ENCODE data around the gene SRGN. TPM values are rescaled to one million over a fixed set of nuclear protein-coding genes. Genes with fewer than 3 reads are reported as not detected.

The SRGN gene
- total and polyA plus RNA-seq, 2 of the 8 experiments (the other 6 are each of a cell fraction or from before 2014, with no cell fraction given) = 0.06 TPM; not detected in 1

DNA sequence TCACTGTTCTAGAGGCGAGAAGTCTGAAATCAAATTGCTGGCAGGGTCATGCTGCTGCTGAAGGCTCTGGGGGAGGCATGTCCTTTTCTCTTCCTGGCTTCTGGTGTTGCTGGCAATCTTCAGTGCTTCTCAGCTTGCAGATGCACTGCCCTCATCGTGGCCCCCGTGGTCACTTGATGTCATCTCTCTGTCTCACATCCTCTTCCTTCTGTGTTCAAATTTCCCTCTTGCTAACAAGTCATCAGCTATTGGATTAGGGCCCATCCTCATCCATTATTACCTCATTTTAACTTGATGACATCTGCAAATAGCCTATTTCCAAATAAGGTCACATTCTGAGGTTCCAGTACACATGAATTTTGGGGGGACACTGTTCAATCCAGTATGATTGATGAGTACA lies 36.6 kb upstream of the SRGN start:
- Histone ChIP-seq H3K79me1 (ENCODE audit: low read depth, low read length) (no peaks in the 10 kb centered on the region), H3K23ac (ENCODE audit: insufficient read length) (no peak overlapping the region), H2BK20ac (ENCODE audit: low read length) (no peak overlapping the region), H3K56ac (replicated peaks; ENCODE audit: insufficient read length, low read depth, low read length) (no peak overlapping the region), H3K27me3 (replicated peaks in 1 of 4; ENCODE audit: control insufficient read depth in 3 of 4, extremely low read depth in 1 of 4, insufficient read depth in 3 of 4, low read length in 3 of 4) (no peaks in the 10 kb centered on the region), H2BK5ac (ENCODE audit: low read depth, low read length) (no peak overlapping the region; the same call in 1 of the 2 replicates), H3K14ac (ENCODE audit: insufficient read length) (no peak overlapping the region), H2AK5ac (ENCODE audit: low read depth, low read length) (no peak overlapping the region; the same call in 1 of the 2 replicates), H3K4me3 (ENCODE audit: extremely low read depth in 1 of 4, insufficient read depth in 2 of 4, low read depth in 3 of 4, low read length in 4 of 4) (no peak overlapping the region), H3K18ac (ENCODE audit: extremely low read depth, low read length) (no peak overlapping the region), H3K9ac (replicated peaks in 1 of 4; ENCODE audit: extremely low read depth in 1 of 4, low read depth in 3 of 4, low read length in 3 of 4) (no peak overlapping the region), H3K4me2 (ENCODE audit: insufficient read depth in 1 of 2, low read depth in 2 of 2, low read length in 2 of 2) (no peak overlapping the region), H3K23me2 (ENCODE audit: low read depth, low read length) (no peaks in the 10 kb centered on the region; the same call in 1 of the 2 replicates), H3K4ac (replicated peaks; ENCODE audit: insufficient read length, low read depth, low read length) (no peak overlapping the region), H3K36me3 (ENCODE audit: control insufficient read depth in 2 of 4, insufficient read depth in 4 of 4, low read length in 3 of 4) (no peaks in the 10 kb centered on the region), H3K4me1 (replicated peaks in 1 of 4; ENCODE audit: control insufficient read depth in 3 of 4, insufficient read depth in 4 of 4, low read length in 3 of 4) (peaks cover 0 to 5% (median 2%) of the 10 kb centered on the region in 4 experiments; a peak in 3 of 7 replicates), H2AFZ (ENCODE audit: low read length) (no peak overlapping the region), H4K8ac (ENCODE audit: extremely low read depth, insufficient read depth, low read length) (no peak overlapping the region), H3K79me2 (ENCODE audit: control insufficient read depth in 1 of 2, insufficient read depth in 2 of 2, low read length in 2 of 2) (no peaks in the 10 kb centered on the region), H3K9me3 (ENCODE audit: insufficient read depth in 2 of 2, low read depth in 1 of 2, low read length in 1 of 2) (no peaks in the 10 kb centered on the region), H4K91ac (replicated peaks; ENCODE audit: insufficient read length, low read length) (no peak overlapping the region), H4K20me1 (replicated peaks in 1 of 2; ENCODE audit: control insufficient read depth in 1 of 2, insufficient read depth in 2 of 2, low read length in 2 of 2) (no peaks in the 10 kb centered on the region), H3K27ac (ENCODE audit: low read depth, low read length) (no peak overlapping the region), H2BK15ac (ENCODE audit: low read length) (no peak overlapping the region), H2BK120ac (replicated peaks; ENCODE audit: low read depth, low read length) (no peak overlapping the region), H2BK12ac (ENCODE audit: low read depth, low read length) (no peak overlapping the region; the same call in 1 of the 2 replicates), H4K5ac (ENCODE audit: insufficient read length, low read depth, low read length) (no peak overlapping the region)
- POLR2A ChIA-PET (ENCODE audit: partially characterized antibody) = interaction anchor here (0.7 kb wide), 1 partner anchor 14 kb away, joined by 3 read pairs; no protein-coding TSS in a partner anchor
- CTCF ChIA-PET (ENCODE audit: partially characterized antibody) = interaction anchor here (1.2 to 1.4 kb wide), 3 partner anchors 14 to 43 kb away, joined by 4 read pairs; no protein-coding TSS in a partner anchor
- FAIRE-seq (no peak), DNase-seq (ENCODE audit: low read depth in 1 of 2, low spot score in 2 of 2) (no peak)
- WGBS, 2 experiments (ENCODE audit: extremely low coverage in 1 of 2, insufficient coverage in 1 of 2, insufficient read length in 1 of 2, insufficient replicate concordance in 2 of 2, low coverage in 1 of 2, low lambda C conversion rate in 2 of 2, missing lambda C conversion rate in 1 of 2) = 81% methylated on average over 3 of the region's 3 CpGs; no CpG with 5 or more reads in 1 of the 2 experiments
- TF ChIP-seq CBX5 (IDR thresholded peaks at IDR 0.05; ENCODE audit: low read depth, low read length) (no peak), HDAC2 (IDR thresholded peaks at IDR 0.05; ENCODE audit: borderline replicate concordance in 1 of 2, low read depth in 2 of 2, low read length in 2 of 2) (no peak), SP1 (IDR thresholded peaks at IDR 0.05; ENCODE audit: low read depth, low read length) (no peak), SP4 (IDR thresholded peaks at IDR 0.05; ENCODE audit: low read length) (no peak), JUND (IDR thresholded peaks at IDR 0.05; ENCODE audit: low read length) (no peak), JUN (IDR thresholded peaks at IDR 0.05; ENCODE audit: low read depth, low read length) (no peak)
